ENCODE results near the gene A1BG. TPM values are rescaled to one million over a fixed set of nuclear protein-coding genes. Genes with fewer than 3 reads are reported as not detected.

Gene A1BG, protein sequence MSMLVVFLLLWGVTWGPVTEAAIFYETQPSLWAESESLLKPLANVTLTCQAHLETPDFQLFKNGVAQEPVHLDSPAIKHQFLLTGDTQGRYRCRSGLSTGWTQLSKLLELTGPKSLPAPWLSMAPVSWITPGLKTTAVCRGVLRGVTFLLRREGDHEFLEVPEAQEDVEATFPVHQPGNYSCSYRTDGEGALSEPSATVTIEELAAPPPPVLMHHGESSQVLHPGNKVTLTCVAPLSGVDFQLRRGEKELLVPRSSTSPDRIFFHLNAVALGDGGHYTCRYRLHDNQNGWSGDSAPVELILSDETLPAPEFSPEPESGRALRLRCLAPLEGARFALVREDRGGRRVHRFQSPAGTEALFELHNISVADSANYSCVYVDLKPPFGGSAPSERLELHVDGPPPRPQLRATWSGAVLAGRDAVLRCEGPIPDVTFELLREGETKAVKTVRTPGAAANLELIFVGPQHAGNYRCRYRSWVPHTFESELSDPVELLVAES
- total RNA-seq: 95.4 and 130 TPM in 2 replicates

DNA sequence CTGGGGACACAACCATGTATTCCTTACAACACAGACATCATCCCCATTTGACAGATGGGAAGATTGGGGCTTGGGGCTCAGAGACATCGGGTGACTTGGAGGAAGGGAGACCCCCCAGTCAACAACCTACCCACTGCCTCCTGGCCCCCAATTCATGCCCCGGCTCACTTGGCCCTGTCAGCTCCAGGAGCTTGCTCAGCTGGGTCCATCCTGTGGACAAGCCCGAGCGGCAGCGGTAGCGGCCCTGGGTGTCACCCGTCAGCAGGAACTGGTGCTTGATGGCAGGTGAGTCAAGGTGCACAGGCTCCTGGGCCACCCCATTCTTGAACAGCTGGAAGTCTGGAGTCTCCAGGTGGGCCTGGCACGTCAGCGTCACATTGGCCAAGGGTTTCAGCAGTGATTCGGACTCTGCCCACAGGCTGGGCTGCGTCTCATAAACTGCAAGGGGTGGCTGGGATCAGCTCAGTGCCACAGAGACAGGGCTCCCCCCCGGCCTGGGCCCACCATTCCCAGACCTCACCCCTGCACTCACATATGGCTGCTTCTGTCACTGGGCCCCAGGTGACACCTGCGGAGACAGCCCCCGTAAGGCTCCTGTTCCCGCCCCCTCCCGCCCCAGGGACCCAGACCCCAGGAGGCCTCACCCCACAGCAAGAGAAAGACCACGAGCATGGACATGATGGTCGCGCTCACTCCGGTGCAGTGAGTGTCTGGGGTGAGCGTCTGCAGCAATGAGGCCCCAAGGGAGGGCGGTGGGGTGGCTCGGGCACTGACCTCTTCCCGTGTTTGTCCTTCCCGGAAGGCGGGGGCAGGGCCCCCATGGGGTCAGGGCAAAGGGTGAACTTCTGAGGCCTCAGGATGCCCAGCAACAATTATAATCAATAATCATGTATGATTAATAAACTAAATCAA lies at the start of gene A1BG:
A1BG (minus strand) TSS at position 733 of the 912 bp plus-strand sequence; CDS start at position 678, 55 bp downstream.

DNA sequence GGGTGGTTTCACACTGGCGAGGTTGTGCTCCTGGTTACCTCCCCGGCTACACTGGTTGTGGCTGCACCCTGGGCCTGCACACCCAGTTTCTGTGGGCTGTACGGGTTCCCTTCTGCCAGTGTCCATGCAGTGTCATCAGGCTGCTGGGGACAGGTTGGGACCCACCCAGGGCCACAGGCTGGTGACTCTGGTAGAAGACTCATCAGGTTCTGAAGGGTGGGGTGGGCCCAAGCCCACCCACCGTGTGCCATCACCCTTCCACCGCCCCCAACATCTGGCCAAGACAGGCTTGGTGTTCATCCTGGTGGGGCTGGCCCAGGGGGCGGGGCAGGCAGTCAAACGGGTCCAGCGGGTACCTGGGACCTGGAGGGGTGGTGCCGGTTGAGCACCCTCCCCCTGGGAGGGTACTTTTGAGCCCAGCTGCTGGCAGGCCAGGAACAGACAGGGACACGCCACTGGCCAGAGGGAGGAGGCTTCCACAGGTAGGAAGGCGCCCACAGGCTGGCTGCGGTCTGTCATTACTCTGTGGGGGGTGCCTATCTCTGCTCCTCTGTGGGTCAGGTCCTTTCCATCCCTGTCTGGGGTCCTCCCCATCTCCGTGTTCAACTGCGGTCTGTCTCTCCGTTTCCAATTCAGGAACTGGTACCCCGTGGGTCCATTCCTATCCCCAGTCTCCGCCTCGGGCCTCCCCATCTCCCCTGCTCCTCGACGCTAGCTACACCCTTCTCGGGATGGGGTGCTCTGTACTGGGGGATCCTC lies 42.1 kb upstream of the A1BG start, which contains the start of gene RNF225:
RNF225 (plus strand) TSS at position 437 of the 759 bp plus-strand sequence. CDS start 434 bp downstream, outside the sequence.

DNA sequence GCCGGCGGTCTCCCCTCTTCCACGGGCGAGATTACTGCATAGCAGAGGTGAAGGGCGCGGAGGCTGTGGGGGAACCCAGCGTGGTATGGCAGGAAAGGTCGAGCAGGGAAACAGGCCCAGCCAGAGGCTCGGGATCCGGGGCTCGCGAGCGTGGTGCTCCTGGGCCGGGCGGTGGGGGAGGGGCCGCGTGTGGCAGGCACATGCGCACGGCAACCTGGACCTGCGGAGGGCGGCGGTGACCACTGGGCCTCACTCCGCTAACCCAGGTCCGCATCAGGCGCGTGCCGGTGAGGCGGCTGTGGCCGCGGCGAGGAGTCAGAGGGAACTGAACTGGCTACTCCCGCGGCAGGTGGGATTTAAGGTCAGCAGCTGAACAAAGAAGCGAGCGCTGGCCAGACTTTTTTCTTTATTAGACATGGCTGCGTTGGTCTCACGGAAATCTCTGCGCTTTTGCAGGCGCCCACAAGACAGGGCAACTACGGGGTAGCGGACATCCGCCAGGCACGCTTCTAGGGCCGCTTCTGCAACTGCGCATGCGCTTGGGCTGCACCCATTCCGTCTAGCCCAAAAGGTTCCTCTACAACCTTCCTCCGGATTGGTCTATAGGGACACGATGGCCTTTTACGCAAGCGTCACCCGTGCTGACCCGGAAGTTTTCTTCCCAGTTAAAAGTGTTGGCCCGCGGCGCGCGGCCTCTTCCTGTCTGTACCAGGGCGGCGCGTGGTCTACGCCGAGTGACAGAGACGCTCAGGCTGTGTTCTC lies 33.5 kb upstream of the A1BG start, which contains the start of gene RPS5:
RPS5 (plus strand) TSS at position 694 of the 762 bp plus-strand sequence. CDS start 869 bp downstream, outside the sequence.

DNA sequence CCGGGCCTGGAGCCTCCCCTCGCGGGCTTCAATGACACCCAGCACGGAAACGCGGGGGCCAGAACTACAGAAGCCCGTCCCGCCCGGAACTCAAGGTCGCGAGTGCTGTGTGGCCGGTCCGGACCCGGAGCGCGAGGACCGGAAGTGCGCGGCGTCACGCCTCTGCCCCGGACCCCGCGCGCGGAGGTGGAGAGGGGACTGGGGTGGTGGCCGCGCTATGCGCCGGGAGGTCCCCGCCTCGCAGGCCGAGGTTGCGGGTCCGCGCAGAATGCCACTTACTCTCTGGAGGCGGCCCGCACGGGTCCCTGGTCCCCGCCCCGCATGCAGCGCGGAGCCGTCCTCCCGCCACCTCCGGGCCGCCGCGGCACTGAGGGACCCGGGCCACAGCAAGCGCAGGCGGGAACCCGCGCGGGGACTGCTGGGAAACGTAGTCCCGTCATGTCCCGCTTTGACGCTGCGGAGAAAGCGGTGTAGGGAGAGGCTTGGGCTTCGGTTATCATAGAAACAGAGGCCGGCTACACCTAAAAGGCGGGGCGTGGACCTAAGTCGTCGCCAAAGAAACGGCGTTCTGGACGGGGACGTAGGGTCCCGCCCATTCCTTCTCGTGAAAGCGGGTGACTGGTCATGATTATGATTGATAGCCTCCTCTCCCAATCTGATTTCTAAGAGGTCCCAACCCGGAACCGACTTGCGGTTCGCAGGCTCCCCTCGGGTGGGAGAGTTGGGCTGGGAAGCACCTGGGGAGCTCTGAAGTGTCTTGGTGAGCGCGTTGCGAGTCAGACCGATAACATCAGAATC lies 27.6 kb upstream of the A1BG start, which contains the start of gene ZNF837:
ZNF837 (minus strand) TSS at position 369 of the 798 bp plus-strand sequence. CDS start 11,698 bp downstream, outside the sequence.

DNA sequence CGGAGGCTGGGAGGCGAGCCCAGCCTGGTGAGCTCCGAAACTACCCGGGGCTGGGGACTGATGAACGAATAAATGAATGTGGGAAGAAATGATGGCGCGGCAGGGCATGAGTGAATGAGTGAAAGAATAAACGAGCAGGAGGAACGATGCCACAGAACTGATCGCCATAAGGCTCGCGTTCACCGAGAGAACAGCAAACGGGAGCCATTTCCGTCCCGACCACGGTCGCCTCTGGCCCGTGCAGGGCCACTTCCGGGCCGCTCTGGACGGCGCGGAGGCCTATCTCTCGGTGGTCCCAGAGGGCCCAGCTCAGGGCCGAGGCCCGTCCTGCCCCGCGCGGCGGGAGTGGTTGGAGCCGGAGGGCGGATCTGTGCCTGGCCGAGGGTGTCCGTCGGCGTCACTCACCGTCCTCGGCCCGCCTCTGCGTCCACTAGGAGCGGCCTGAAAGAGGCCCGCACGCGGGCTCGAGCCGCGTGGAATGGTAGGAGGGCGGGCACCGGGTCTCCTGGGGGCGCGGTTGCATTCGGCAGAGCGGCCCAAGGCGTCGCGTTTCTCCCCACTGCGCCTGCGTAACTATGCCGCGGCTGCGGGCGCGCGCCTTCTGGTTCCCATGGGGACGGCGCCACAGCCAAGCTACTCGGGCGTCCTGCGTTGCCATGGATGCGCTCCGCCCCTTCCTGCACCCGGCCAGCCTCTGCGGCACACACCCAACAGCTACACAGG lies 9.1 kb upstream of the A1BG start, which contains the start of gene ZNF497:
ZNF497 (minus strand) TSS at position 480 of the 723 bp plus-strand sequence. CDS start 5,116 bp downstream, outside the sequence.

DNA sequence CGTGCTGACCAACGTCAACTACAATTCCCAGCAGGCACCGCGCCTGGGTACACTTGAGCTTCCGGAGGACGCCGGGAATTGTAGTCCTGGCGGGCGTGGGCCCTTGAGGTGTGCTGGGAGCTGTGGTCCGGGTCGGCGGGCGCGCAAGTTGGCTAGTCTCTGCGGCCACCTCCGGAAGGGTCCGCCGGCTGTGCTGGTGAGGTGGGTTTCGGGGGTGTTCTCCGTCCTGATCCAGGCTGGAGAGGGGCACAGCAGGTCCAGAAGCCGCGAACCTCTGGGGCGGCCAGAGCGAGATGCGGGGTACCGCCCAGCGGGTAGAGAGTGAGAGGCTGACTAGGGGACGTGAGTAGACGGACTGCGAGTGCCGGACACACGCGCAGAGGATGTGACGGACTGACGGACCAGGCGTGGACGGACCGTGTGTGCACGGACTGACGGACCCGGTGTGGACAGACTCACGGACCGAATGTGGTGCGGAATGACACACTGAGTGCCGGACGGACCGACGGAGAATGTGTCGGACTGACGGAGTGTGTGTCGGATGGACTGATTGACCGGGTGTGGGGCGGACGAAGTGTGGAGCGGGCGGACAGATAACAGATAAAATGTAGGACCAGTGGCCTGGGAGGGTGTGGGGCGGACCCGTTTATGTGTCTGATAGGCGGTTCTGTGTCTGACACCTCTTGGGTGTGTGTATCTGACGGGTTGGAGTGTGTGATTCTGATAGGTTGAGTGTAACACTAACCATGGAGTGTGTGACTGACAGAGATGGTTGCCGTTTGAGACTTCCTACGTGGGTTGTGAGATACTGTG lies 26.2 kb downstream of the A1BG start, which contains the start of gene ZSCAN22:
ZSCAN22 (plus strand) TSS at position 81 of the 813 bp plus-strand sequence. CDS start 7,809 bp downstream, outside the sequence.

DNA sequence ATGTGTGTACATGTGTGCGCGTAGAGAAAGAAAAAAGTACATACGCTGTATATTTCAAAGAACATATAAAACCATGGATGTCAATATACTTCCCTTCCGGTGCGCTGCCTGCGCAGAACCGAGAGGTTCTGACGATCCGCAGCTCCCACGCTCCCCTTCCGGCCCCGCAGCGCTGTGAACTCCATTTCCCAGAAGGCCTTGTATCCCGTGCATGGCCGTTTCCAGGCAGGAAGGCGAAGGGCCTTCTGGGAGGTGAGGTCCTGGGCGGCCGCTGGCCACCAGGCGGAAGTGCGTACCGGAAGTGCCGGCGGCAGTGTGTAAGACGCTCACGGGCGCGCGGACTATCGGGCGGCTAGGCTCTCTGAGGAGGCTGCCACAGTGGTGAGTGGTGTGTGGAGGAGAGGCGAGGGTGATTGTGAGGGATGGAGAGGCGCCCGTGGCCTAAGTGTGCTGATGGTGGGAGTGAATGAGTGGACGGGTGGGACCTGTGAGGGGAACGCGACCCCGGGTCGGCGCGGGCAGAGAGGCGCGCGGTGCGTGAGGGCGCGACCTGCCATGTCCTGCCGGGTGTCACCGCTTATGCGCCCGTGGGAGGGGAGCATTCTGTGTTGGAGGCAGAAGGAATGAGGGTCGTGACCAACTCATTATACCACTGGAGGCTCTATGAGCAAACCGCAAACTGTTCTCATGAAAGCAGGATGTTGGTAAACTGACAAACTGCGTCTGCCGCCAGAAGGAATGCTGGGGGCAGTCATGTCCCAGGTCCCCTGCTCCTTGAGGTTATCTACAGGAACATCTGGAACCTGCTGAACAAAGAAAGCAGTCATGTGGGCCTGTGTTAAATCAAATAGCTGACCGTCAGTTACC lies 48.0 kb downstream of the A1BG start, which contains the start of gene ERVK3-1:
ERVK3-1 (plus strand) TSS at position 313 of the 867 bp plus-strand sequence. CDS start 6,792 bp downstream, outside the sequence.

Other genes starting within 250 kb of the A1BG start
- gene ZNF329, start 202.7 kb downstream of the A1BG start, total RNA-seq: 8.6 and 12.1 TPM in 2 replicates
- 19.3 and 29.0 TPM in 2 replicates for gene ZNF274, start 170.4 kb downstream of the A1BG start, total RNA-seq
- gene ZNF544, start 124.6 kb downstream of the A1BG start, total RNA-seq: 13.4 and 64.2 TPM in 2 replicates
- gene ZNF8, start 74.5 kb downstream of the A1BG start, total RNA-seq: 4.9 and 6.6 TPM in 2 replicates
- gene ERVK3-1, start 48.1 kb downstream of the A1BG start, total RNA-seq: 32.9 and 64.4 TPM in 2 replicates
- gene ZSCAN22, start 26.5 kb downstream of the A1BG start, total RNA-seq: 1.9 and 2.0 TPM in 2 replicates
- 0.18 and 0.97 TPM in 2 replicates for gene ZNF497, start 9.3 kb upstream of the A1BG start, total RNA-seq
- gene ZNF837, start 27.5 kb upstream of the A1BG start, total RNA-seq: 4.5 and 5.0 TPM in 2 replicates
- 2,709 and 3,064 TPM in 2 replicates for gene RPS5, start 33.8 kb upstream of the A1BG start, total RNA-seq
- not detected in 2 replicates for gene RNF225, start 42.2 kb upstream of the A1BG start, total RNA-seq
- gene ZNF584, start 55.2 kb upstream of the A1BG start, total RNA-seq: 13.0 and 15.4 TPM in 2 replicates
- 3.8 and 3.9 TPM in 2 replicates for gene ZNF132, start 86.7 kb upstream of the A1BG start, total RNA-seq
- gene ZNF324B, start 98.1 kb upstream of the A1BG start, total RNA-seq: 5.8 and 9.6 TPM in 2 replicates
- 8.7 and 13.6 TPM in 2 replicates for gene ZNF324, start 113.6 kb upstream of the A1BG start, total RNA-seq
- 7.3 and 12.8 TPM in 2 replicates for gene ZNF446, start 122.9 kb upstream of the A1BG start, total RNA-seq
- 11.0 and 12.8 TPM in 2 replicates for gene SLC27A5, start 158.5 kb upstream of the A1BG start, total RNA-seq
- gene ZBTB45, start 166.3 kb upstream of the A1BG start, total RNA-seq: 10.9 and 15.3 TPM in 2 replicates
- gene TRIM28, start 190.6 kb upstream of the A1BG start, total RNA-seq: 249 and 264 TPM in 2 replicates
- 93.0 and 104 TPM in 2 replicates for gene CHMP2A, start 201.6 kb upstream of the A1BG start, total RNA-seq
- 33.6 and 41.5 TPM in 2 replicates for gene UBE2M, start 205.1 kb upstream of the A1BG start, total RNA-seq
- gene MZF1, start 219.8 kb upstream of the A1BG start, total RNA-seq: 14.7 and 14.8 TPM in 2 replicates

All from cardiac atrium fibroblast (primary cell).